DMS53 treated with DMSO at 0.1 percent for 48 hours (cell line): ENCODE measurements around the gene EEPD1.

ENCODE experiments used
- DNase-seq: peaks from one replicate; lab custom pipeline; 2025; ENCODE audit not compliant: unreplicated experiment; lab: John Stamatoyannopoulos, UW

The EEPD1 gene

DNA sequence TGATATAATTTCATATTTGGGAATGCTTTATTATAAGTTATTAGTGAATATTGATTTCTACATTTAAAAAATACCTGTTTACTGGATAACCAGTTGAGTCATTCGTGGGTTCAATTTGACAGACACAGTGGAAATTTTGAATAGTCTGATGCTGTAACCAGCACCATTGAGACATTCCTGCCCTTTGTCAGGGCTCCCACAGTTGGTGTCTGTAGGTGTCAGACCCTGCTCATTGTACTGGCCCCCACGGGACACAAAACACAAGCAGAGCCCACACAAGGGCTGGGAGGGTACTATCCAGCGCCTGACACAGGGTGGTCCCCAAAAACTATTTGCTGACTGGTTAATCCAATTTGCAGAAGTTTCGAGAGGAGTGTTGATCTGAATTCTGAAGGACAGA, 35.9 kb downstream of the EEPD1 start:
- no peak for DNase-seq

DNA sequence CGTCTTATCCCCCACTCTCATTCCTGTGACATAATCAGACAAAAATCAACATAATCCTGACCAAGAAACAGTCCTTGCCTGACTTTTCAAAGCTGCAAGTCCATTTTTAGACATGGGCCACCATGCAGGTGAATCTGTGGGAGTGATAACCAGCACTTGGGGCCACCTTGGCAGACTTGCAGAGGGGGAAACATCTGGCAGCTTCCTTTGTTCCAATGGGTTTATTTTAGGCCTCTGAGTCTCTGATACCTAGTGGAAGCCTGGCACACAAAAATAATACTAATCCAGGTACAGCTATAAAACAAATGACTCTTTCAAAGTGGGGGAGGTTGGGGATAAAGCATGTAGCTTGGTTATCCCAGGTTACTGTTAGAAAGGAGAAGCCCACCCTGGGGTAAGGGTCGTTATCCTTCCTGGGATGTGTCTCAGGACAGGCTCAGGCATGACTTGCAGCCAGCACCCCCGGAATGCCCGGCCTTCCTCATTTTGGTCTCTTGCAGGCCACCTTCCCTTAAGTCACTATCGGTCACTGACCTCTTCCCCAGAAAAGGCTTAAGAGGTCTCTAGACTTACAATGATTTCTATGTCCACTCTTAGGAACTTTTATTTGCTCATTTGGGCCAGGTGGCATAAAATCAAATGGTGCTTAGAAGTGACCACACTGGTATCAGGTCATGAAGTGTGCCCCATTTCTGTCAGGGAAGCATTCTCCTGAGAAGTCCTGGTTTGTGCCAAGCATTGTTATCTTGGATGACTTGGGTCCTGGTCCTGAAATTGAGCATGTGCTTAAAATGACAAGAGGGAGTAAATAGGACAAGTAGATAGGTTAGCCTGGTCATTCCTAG, 37.6 kb downstream of the EEPD1 start:
- no peak for DNase-seq

DNA sequence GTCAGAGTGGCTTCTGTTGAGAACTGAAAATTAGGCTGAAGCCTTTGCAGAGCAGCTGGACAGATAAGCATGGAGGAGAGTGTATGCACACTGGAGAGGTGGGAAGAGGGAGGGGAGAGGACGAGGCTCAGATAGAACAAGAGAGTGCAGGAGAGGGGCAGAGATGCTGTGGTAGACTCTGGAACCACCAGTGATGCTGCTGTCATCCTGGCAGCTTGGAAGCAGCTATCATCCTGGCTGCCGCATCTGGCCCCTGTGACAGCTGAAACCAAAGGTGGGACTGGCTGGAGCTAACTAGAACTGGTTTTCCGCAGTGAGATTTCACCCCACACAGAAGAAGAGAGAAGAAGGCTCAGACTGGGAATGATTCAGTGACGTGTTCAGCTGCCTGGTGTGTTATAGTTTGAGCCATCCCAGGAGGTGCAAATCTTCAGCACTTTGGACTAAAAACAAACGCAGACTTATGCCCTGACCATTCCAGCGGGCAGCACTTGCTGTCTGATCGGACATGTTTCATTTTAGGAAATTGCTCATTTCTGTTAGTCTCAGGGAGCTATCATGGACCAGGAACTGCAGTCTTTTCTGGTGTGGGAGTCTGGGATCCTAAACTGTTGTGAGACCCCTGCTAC, 38.4 kb downstream of the EEPD1 start:
- DNase-seq = no peak

DNA sequence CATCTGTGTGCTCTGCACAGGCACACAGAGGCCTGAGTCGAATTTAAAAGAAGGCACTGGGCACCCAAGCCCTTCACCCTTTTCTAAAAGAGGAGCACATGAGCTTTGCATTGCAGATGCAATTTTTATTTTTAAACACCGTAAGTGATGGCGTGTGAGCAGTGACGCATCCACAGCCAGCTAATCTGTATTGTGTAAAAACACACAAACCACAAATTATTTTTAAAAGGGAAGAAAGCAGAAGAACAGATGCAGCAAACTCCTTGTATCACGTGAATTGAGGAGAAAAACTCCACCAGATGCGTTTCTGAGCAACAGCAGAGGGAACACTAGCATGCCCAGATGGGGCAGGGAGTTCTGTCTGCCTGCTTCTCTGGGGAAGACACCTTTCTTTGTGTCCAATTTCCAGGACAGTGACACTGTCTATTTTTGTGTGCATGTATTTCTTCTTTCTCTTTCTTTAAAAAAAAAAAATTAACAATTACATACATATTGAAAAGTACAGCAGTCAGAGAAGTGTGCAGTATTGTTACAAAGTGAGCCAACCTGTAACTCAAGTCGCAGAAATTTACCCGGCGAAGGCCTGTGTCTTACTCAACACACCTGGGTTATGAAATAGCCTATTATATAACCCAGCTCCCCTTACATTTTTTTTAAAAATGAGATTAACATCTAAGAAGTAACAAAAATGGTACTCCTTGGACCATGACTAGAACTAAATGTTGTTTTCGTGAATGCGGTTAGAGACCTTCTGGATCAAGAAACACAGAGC, 39.2 kb downstream of the EEPD1 start:
- no peak for DNase-seq

DNA sequence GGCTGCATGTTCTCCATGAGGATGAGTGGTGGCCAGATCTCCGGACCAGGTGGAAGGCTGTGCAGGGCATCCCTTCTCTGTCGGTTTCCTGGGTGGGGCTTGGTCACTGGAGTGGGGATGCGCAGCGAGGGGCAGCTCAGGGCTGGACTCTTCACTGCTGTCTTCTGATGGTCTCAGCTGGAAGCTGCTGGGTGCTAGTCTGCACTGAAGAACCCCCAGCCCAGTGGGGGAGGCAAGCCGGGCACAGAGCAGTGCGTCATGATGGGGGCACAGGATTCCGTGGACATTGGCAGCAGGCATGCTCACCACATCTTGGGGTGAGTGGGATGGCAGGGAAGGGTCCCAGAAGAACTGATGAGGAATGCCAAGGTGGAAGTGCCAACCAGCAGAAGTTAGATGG, 39.8 kb downstream of the EEPD1 start:
- DNase-seq = no peak

DNA sequence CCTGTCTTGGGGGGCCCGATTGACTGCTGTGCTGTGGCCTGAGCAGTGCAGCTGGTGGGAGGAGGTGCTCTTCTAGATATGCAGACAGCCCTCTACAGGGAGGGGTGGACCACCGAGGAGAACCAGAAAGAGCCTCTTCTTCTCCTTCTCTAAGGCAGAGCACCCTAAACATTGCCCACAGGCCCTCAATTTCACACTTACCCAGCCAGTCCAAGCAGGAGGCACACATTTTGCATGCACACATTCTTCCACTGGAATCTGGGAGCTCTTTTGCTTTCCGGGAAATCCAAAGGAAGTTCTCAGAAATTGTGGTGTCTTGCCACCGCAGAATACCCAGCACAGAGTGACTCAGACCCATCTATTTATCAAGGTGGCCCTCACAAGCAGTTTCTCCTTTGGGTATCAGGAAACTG, 45.8 kb downstream of the EEPD1 start:
- DNase-seq = no peak

DNA sequence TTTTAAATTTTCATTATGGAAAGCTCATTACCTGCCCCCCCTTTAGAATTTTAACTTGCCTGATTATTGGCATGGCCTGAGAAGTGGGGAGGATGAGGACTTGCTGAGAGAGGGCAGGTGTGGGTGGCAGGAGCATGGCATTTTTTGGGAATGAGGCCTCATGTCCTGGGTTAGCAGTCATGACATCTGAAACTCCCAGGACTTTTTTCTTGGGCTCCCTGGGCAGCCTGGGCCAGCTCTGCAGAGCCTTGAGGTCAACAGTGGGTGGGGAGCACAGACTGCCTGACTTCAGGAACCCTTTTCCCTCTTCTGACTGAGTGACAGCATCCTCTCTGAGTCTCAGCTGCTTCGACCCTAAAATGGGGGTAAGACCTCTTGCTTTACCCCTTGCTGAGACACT, 46.3 kb downstream of the EEPD1 start:
- no peak for DNase-seq

DNA sequence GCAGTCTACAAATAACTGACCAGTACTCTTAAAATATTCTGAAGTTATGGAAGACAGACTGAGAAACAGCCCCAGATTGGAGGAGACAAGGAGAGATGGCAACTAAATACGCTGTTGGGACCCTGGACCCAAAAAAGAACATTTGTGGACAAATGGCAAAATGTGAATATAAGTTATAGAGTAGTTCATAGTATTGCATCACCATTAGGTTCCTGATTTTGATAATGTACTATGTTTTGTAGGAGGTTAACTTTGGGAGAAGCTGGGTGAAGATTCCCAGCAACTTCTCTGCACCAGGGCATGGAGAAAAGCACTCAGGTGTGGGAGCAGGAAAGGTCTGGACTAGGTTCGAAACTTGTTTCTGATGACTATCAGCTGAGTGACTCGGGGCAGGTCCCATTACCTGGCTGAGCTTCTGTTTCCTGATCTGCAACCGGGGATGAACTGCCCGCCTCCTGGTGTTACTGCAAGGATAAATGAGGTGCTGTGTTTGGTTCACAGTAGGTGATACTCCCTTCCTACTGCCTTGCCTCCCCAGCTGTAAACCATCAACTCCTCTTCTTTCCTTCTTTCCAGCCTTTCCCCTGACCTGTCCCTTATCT, 48.2 kb downstream of the EEPD1 start:
- no peak for DNase-seq

DNA sequence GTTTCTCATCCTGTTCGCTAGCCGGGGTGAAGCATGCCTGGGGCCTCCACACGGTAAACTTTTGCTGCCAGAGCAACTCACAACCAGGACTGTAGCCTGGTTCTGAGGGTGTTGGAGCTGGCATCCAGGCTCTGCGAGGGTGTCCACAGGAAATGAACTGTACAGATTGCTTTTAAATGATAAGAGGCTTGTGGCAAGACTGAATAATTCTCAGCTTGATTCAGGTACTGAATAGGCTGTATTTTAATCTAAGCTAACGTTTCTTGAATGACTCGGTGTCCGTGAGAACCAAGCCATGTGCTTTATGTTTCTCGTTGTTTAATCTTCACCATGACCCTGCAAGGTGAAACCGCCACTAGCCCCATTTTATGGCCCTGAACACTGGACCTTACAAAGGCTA, 49.3 kb downstream of the EEPD1 start:
- no peak for DNase-seq

DNA sequence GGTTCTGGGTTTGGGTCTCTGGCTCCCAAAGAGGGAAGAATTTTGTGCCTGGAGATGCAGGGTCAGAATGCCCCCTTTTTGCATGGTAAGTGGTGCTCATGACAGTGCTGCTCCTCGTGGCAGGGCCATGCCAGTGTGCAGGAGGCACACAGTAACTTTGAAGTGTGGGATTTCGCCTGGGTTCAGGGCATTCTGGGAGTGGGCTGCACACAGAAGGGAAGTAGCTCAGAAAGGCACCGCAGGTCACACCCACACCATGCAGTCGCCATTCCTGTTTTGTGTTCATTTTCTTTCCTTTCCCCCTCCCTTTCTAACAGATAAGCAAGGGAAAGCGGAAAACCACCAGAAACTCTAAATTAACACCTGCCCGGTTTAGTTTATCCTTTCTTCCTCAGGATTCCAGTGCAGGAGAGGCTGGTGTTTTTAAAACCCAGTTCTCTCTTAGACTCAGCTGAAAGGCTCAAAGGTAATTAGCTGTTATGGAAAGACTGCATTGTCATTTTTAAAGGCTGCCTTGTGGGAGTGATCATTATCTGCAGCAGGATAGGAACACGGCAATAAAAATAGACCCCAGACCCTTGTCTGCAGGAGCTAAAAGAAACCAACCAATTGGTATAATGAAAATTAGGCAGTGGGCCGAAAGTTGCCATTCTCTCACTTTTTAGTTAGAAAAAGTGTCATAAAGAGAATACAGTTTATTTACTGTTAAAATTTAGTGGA, 50.2 kb downstream of the EEPD1 start:
- no peak for DNase-seq

DNA sequence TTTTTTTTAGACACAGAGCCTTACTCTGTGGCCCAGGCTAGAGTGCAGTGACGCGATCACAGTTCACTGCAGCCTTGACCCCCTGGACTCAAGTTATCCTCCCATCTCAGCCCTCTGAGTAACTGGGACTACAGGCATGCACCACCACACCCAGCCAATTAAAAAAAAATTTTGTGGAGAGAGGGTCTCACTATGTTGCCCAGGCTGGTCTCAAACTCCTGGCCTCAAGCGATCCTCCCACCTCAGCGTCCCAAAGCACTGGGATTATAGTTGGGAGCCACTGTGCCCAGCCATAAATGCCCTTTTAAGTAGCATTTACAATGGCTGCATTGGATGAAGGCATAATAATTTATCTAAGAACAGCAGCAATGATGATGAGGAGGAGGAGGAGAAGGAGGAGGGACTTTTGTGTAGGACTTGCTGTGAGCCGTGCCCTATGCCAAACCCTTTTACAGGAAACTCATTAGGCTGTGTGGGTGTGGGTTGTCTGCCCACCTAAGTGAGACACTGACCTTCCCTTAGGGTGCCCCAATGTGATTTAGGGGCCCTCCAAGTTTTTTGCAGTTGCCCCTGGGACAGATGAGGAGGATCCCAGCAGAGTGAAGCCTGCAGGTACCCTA, 51.1 kb downstream of the EEPD1 start:
- no peak for DNase-seq

DNA sequence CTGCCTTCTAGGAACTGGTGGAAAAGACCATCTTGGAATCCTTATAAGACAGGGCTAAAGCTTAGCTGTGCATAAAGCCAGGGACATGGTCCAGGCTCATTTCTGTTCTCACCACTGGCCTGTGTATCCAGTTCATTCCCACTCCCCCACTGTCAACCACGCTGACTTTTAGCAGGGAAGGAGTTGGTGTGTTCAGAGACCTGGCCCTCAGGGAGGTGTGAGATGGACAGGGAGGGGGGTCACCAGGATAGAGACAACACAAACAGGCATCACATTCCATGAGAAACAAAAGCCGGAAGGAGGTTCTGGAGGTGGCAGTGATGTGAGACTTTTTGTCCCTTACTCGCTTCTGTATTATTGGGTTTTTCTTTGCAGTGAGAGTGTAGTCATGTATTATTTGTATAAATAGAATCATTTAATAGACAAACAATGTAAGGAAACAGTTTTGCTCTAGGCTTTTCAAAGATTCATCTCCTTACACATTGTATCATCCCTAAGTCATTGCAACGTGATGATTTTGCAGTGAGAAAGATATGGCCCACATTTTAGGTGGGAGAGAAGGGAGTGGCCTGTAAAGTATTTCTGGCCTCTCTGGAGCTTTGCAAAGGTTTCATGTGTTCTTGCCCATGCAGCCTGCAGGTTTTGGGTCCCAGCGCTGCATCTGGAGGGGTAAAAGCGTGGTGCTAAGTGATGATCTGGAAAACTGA, 52.0 kb downstream of the EEPD1 start:
- DNase-seq = no peak

DNA sequence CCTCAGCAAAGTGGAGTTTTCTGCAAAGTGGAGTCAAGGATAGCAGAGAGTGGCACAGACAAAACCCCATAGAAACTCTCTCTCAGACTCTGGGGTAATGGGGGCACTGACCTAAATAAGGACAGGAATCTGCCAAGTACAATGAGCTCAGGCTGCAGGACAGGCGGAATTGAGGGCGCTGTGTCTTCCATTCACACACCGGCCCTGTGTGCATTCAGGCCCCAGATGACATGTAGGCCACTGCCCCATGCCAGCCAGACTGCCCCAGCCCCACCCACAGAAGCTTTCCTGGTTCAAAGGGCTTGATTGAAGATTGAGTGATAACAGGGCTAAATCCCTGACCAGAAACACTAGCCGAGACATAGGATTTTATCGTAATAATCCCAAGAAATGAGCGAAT, 52.7 kb downstream of the EEPD1 start:
- no peak for DNase-seq

DNA sequence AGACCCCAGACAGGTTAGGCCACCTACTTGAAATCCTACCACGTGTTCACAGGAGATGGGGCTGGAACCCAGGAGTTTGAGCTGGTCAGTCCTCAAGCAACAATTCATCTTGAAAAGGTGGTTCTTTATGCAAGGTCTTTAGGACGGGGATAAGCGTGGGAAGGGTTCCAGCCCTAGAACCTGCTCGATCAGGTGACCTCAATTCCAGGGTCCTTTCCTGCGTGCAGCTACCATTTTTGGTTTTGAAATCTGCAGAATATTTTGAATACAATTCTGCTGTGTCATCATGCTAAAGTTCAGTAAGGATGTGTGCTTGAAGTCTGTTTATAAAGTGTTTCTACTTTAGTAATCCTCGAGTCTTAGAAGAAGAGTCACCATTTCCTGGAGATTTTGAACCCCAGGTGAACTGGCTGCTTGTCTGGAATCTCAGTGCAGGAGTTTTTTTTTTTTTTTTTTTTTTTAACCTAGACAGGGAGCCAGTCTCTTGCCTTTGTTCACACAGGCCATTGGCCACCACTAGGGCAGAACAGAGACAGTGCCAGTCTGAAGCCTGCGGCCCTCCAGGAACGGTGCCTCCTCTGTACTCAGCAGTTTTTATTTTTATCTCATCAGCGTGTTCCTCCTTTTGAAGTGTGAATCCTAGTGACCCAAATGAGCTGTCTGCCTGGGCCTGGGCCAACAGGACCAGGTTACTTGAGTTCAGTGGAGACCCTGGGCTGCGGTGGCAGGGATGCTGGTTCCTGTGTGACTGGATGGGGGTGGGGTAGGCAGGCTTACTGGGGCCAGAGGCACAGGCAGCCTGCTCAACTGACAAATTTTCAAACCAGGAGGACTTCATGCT, 54.6 kb downstream of the EEPD1 start:
- DNase-seq = no peak

DNA sequence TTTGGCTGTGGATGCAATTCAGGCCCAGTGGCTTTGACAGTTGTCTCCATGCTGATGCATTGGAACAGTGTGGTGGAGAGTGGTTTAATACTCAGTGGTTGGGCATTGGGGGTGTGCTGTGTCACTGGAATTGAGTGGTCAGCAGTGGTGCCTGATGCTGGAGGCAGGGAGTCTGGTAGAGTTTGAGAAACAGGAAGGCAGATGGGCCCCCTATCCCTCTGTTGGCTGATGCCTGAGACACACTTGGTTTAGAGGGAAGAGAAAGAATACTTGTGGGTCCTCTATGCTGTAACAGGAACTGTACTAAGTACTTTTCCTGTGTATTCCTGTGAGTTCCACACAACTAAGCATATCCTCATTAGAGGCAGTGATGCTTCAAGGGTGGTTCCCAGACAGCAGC, 55.4 kb downstream of the EEPD1 start:
- DNase-seq = no peak

DNA sequence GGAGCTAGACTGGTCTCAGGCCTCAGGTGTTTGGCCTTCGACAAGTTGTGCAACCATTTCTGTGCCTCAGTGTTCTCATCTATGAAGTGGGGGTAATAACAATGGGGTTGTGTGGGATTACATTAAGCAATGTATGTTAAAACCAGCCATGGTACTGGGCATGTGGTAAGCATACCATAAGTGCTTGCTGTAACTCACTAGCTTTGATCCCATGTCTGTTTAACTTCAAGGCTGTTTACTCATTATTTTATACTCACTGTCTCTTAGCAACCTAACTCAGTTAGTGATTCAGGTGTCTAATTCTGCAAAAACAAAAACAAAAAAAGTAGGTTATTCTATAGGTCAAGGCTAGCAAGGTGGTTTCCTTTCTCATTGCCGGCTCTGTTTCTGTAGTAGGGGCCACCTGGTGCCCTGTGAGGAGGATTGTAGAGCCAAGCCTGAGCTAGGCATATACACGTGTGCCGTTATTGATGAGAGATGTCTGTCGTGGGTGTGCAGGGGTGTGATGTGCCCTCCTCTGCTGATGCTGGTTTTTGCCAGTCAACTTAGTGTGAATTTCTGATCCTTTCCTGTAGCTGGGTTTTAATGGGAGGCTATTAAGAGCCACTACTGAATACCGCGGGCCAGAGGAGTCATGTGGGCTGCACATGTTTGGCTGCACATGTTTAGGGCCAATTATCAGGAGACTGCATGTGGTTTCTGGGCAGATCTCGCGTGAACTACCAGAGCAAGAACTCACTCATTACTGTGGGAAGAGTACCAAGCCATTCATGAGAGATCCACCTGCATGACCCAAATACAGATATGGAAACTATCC, 56.2 kb downstream of the EEPD1 start:
- no peak for DNase-seq

DNA sequence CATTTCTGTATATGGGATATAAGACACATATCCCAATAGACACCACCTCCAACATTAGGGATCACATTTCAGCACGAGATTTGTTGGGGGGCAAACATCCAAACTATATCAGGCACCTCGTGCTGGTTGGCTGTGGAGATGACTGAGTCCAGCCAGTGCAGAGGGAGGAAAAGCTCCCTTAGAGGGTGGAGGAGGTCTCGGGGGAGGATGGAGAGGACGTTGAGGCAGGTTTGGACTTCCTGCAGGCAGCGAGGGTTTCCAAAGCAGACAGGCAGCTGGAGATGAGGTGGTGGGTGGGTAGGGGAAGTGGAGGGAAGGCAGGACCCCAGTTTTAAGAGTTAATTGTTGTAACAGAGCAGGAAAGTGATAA, 56.7 kb downstream of the EEPD1 start:
- DNase-seq = no peak

DNA sequence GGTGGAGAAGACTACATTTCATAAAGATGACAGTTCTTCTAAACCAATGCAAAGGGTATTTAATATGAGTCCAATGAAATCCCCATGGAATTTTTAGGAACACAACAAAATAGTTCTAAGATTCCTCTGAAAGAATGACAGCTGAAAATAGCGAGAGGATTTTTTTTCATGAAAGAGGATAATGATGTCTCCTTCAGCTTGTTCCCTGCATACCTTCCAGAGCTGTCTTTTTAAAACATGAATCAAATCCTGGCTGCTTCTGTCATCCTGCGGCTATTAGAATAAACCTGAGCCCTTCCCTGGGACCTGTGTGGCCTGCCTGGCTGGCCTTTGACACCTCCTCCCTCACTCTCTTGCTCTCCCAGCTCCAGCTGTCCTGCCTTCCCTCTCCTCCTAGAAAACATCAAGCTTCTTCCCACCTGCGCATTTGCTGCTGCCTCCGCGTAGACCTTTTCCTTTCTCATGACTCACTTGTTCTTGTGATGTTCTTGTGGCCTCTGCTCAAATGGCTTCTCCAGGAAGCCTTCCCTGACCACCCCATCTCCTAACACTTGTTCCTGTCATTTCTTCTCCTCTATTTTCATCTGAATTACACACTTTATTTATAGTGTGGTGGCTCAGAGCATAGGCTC, 57.4 kb downstream of the EEPD1 start:
- DNase-seq = no peak
